A549 (cell line): Measurements from ENCODE around the gene SMU1. TPM values are rescaled to one million over a fixed set of nuclear protein-coding genes. Genes with fewer than 3 reads are reported as not detected.

Source experiments
- polyA plus RNA-seq, 4 experiments: library from polyadenylated mRNA; depleted of rRNA in 3 of 4; stranded (reverse); fragments of >200 nt; fragmentation: RNase III in 1 of 4; extraction: RNeasy Plus Mini Kit Qiagen cat#74134 plus additional on column Dnase treatment in 1 of 4; gene quantifications; 2 replicates in 3 of 4; 3 replicates in 1 of 4; pipeline ENCODE4 v1.2.3, GENCODE V29; 2011 to 2017

SMU1 gene
- polyA plus RNA-seq, 2 of the 4 experiments (the other 2 are of a cell fraction) = 25.0 to 26.0 TPM

Other genes starting within 250 kb of the SMU1 start
- 51.1 and 69.6 TPM in 2 replicates for gene APTX, start 75.0 kb downstream of the SMU1 start, polyA plus RNA-seq (2011; rRNA removed)
- gene APTX, start 75.0 kb downstream of the SMU1 start, polyA plus RNA-seq (2017; fragmentation: RNase III; extraction: RNeasy Plus Mini Kit Qiagen cat#74134 plus additional on column Dnase treatment) = 47.0 to 54.1 TPM (median 47.7 TPM) in 3 replicates
- gene DNAJA1, start 51.4 kb downstream of the SMU1 start, polyA plus RNA-seq (2011; rRNA removed) = 241 and 258 TPM in 2 replicates
- 357 to 421 TPM (median 410 TPM) in 3 replicates for gene DNAJA1, start 51.4 kb downstream of the SMU1 start, polyA plus RNA-seq (2017; fragmentation: RNase III; extraction: RNeasy Plus Mini Kit Qiagen cat#74134 plus additional on column Dnase treatment)
- gene B4GALT1, start 90.7 kb upstream of the SMU1 start, polyA plus RNA-seq (2011; rRNA removed) = 180 and 191 TPM in 2 replicates
- gene B4GALT1, start 90.7 kb upstream of the SMU1 start, polyA plus RNA-seq (2017; fragmentation: RNase III; extraction: RNeasy Plus Mini Kit Qiagen cat#74134 plus additional on column Dnase treatment) = 140 to 182 TPM (median 167 TPM) in 3 replicates
- gene SPINK4, start 163.5 kb upstream of the SMU1 start, polyA plus RNA-seq (2011; rRNA removed) = 0.37 TPM in 1 of 2 replicates, not detected in the other
- gene SPINK4, start 163.5 kb upstream of the SMU1 start, polyA plus RNA-seq (2017; fragmentation: RNase III; extraction: RNeasy Plus Mini Kit Qiagen cat#74134 plus additional on column Dnase treatment) = not detected in 3 replicates
- 51.9 and 86.9 TPM in 2 replicates for gene BAG1, start 188.0 kb upstream of the SMU1 start, polyA plus RNA-seq (2011; rRNA removed)
- gene BAG1, start 188.0 kb upstream of the SMU1 start, polyA plus RNA-seq (2017; fragmentation: RNase III; extraction: RNeasy Plus Mini Kit Qiagen cat#74134 plus additional on column Dnase treatment) = 62.4 to 73.0 TPM (median 64.3 TPM) in 3 replicates
- 108 and 187 TPM in 2 replicates for gene CHMP5, start 188.4 kb upstream of the SMU1 start, polyA plus RNA-seq (2011; rRNA removed)
- gene CHMP5, start 188.4 kb upstream of the SMU1 start, polyA plus RNA-seq (2017; fragmentation: RNase III; extraction: RNeasy Plus Mini Kit Qiagen cat#74134 plus additional on column Dnase treatment) = 99.8 to 119 TPM (median 108 TPM) in 3 replicates
- 41.1 and 41.2 TPM in 2 replicates for gene NFX1, start 213.8 kb upstream of the SMU1 start, polyA plus RNA-seq (2011; rRNA removed)
- gene NFX1, start 213.8 kb upstream of the SMU1 start, polyA plus RNA-seq (2017; fragmentation: RNase III; extraction: RNeasy Plus Mini Kit Qiagen cat#74134 plus additional on column Dnase treatment) = 23.6 to 25.0 TPM (median 24.8 TPM) in 3 replicates